Subcutaneous adipose tissue (tissue), 4 donors: ENCODE data around the gene CXCL11. TPM values are rescaled to one million over a fixed set of nuclear protein-coding genes. Genes with fewer than 3 reads are reported as not detected.

Experiments used
- CTCF ChIP-seq: fragments of 450-650 bp; IDR thresholded peaks from one replicate; pipeline ENCODE4 v1.5.1; 2016; ENCODE audit warnings: low read depth, mild to moderate bottlenecking, control low read depth, antibody characterized with exemption, moderate library complexity
- total RNA-seq, 4 donors: library from RNA; depleted of rRNA; stranded (reverse); fragments of >200 nt; gene quantifications; one replicate each; pipeline ENCODE4 v1.1.0, GENCODE V29; 2016

The CXCL11 gene
- total RNA-seq, 4 donors from 2014 or later = 0.34 to 0.75 TPM; not detected in 2

GRCh38 chr4:76058302-76058701 is 22.4 kb upstream of the CXCL11 start:
- TF ChIP-seq CTCF = no peak

DNA sequence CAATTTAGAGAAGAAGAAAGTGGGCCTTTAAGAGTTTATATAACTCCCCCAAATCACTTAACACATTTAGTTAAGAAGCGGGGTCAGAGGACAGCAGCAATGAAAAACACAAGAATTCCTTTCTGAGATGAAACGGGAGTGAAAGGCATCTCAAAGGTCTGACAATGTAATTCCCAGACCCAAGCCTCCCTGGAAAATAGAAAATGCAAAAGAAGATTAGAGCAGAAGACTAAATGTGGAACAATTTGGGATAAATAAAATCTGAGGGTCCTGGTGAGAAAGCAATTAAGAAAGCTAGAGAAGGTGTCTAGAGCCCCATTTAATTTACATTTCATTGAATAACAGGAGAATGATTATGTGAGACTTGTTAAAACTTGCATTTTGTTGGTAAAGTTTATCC is 19.6 kb upstream of the CXCL11 start:
- no peak for TF ChIP-seq CTCF

- no peak for TF ChIP-seq CTCF
These were observed 19.1 kb upstream of the CXCL11 start for GRCh38 chr4:76055016-76055415.

DNA sequence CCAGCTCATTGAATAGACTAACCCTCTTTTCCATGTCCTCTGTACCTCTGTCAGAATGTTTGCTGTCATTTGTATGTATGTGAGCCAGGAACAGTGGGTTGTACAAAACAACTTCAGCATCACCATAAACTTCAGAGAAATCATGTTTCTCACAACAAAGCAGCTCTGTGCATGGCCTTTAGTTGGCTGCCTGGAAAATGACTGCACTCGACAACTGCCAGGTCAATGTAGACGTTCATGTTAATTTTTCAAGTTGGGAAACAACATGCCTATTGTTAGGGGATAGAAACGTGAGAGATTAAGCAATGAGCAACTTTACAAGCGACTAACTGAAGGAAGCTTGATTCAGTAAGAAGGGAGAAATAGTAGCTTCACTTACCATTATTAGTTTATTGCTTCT is 17.9 kb upstream of the CXCL11 start:
- TF ChIP-seq CTCF = no peak

GRCh38 chr4:76036855-76037254 is 985 bp upstream of the CXCL11 start:
- TF ChIP-seq CTCF = no peak

DNA sequence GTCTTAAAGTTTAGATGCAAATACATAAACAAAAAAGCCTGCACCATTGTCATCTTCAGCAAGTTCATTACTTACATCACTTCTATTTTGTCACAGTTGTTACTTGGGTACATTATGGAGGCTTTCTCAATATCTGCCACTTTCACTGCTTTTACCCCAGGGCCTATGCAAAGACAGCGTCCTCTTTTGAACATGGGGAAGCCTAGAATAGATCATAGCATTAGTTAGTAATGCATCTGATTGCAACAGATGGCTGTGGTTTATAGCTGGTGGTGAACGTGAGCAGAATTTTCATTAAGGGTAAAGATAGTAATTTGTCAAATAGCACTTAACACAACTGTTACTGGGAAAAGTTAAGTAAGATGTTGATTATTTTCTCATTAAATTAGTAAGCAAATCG is 729 bp downstream of the CXCL11 start:
- no peak for TF ChIP-seq CTCF

- TF ChIP-seq CTCF = no peak
These were observed 6.6 kb downstream of the CXCL11 start for GRCh38 chr4:76029300-76029699.

DNA sequence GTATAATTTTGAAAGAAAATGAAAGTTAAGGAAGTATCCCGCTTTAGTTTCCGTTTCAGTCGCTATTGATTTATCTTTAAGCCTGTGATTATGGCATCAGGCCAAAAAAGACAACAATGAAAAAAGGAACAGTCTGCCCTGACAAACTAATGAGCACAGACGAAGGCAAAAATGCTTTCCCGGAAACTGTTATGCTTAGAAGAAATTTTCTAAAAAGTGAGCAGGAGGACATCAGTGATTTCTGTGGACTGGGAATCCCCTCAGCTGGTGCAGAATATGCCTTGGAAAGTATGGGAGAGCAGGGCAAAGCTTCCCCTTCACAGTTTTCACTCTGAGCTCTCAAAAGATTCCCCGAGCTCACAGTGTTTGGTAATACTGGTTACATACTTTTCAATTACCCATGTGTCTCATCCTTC is 7.5 kb downstream of the CXCL11 start:
- TF ChIP-seq CTCF = no peak
